ENCODE measurements around the gene CDKAL1.
"Not testable (repeated sequence)": the region's sequence is repeated elsewhere in the genome, so short reads cannot be mapped to it uniquely, and the experiment has no call there.

Gene CDKAL1

DNA sequence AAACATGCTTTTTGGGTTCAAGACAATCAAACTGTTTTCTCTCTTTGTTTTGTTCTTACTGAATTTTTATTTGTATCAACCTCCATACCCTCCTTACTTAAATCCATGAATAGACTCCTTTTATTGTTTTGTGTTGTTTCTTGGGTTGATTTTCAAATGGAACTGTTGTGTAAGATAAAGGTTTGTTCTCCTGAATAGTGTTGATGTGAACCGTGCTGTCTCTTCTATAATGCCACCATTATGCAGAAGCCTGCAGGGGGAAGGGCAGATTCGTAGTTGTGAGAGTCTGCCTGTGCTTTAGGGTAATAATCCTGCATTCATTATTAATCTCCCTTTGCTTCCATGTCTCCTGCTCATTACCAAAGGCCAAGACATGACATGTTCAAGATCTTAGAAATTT lies 105.9 kb downstream of the CDKAL1 start:
- no peaks in the 10 kb centered on the region for H3K36me3 ChIP-seq
- no peak overlapping the region for H3K4me3 ChIP-seq (ENCODE audit: low read depth, low read length)
- no peaks in the 10 kb centered on the region for H3K4me1 ChIP-seq
- no peaks in the 10 kb centered on the region for H3K9me3 ChIP-seq
- H3K27me3 ChIP-seq: no peaks in the 10 kb centered on the region
- no peak for DNase-seq
- TF ChIP-seq, protein P1, sequence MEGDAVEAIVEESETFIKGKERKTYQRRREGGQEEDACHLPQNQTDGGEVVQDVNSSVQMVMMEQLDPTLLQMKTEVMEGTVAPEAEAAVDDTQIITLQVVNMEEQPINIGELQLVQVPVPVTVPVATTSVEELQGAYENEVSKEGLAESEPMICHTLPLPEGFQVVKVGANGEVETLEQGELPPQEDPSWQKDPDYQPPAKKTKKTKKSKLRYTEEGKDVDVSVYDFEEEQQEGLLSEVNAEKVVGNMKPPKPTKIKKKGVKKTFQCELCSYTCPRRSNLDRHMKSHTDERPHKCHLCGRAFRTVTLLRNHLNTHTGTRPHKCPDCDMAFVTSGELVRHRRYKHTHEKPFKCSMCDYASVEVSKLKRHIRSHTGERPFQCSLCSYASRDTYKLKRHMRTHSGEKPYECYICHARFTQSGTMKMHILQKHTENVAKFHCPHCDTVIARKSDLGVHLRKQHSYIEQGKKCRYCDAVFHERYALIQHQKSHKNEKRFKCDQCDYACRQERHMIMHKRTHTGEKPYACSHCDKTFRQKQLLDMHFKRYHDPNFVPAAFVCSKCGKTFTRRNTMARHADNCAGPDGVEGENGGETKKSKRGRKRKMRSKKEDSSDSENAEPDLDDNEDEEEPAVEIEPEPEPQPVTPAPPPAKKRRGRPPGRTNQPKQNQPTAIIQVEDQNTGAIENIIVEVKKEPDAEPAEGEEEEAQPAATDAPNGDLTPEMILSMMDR (IDR thresholded peaks at IDR 0.05; ENCODE audit: low read depth, low read length): no peak

DNA sequence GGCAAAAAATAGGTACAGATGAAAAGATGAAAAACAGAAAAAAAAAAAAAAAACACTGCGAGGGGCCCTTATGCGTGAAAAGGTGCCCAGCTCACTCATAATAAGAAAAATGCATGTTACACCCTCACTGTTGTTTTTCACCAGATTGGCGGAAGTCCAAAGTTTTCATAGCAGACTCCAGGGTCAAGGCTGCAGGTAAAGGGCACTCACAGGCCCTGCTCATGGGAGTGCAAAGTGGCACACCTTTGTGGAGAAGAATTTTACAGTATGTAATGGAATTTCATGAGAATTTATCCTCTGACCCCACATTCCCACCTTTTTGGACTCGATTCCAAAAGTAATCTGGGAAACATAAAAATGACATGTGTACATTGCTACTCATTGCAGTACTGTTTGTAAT lies 108.2 kb downstream of the CDKAL1 start:
- TF ChIP-seq, protein P1 (IDR thresholded peaks at IDR 0.05; ENCODE audit: low read depth, low read length): no peak
- H3K9me3 ChIP-seq: no peaks in the 10 kb centered on the region

DNA sequence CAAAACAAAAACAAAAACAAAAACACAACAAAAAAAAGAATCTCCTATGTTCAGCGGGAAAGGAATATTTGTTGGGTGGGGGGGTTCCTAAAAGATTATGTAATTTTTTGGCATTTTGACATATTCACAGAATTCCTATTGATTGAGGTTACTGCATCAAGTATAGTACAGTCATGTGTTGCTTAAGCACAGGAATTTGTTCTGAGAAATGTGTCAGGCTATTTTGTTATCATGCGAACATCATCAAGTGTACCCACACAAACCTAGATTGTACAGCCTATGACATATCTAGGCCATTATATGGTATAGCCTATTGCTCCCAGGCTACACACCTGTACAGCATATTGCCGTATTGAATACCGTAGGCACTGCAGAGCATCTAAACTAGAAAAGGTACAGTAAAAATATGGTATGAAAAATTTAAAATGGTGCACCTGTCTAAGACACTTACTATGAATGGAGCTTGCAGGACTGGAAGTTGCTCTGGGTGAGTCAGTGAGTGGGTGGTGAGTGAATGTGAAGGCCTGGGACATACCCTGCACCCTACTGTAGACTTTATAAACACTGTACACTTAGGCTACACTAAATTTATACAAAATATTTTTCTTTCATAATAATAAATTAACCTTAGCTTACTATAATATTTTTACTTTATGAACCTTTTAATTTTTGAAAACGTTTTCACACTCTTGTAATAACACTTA lies 110.6 kb downstream of the CDKAL1 start:
- no peaks in the 10 kb centered on the region for H3K27me3 ChIP-seq
- TF ChIP-seq, protein P1 (IDR thresholded peaks at IDR 0.05; ENCODE audit: low read depth, low read length): no peak
- H3K4me1 ChIP-seq: no peaks in the 10 kb centered on the region
- H3K9me3 ChIP-seq: no peaks in the 10 kb centered on the region
- H3K36me3 ChIP-seq: peaks cover under 1% of the 10 kb centered on the region; the same call in 1 of the 2 replicates
- no peak overlapping the region for H3K4me3 ChIP-seq (ENCODE audit: low read depth, low read length)
- DNase-seq: no peak

More for the DNA sequence above, 108.2 kb downstream of the CDKAL1 start:
- H3K4me3 ChIP-seq (ENCODE audit: low read depth, low read length): no peak overlapping the region
- no peaks in the 10 kb centered on the region for H3K27me3 ChIP-seq
- H3K4me1 ChIP-seq: no peaks in the 10 kb centered on the region
- no peak for DNase-seq
- H3K36me3 ChIP-seq: no peaks in the 10 kb centered on the region

DNA sequence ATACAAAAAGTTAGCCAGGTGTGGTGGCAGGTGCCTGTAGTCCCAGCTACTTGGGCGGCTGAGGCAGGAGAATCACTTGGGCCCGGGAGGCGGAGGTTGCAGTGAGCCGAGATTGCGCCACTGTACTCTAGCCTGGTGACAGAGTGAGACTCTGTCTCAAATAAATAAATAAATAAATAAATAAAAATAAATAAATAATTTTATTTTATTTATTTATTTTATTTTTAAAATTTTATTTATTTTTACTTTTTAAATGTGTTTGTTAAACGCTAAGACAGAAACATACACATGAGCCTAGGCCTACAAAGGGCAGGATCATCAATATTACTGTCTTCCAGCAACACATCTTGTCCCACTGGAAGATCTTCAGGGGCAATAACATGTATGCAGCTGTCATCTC lies 111.3 kb downstream of the CDKAL1 start:
- not testable (repeated sequence) for DNase-seq; H3K9me3 ChIP-seq; H3K27me3 ChIP-seq; H3K4me3 ChIP-seq (ENCODE audit: low read depth, low read length); H3K36me3 ChIP-seq; H3K4me1 ChIP-seq

DNA sequence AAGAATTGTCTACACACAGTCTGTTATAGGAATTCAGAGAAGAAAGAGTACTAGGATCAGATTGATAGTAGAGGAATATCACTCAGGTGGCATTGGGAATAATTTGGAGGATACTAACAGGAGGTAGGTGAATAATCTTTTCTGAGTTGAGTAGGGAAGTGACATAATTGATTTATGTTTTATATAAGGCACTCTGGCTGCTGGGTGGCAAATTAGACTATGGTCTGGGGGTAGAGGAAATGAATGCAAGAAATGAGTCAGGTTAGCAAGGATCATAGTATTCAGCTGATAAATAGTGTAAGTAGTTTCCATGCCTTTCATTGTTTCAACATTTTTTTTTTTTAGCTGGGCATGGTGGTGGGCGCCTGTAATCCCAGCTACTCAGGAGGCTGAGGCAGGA lies 113.3 kb downstream of the CDKAL1 start:
- H3K27me3 ChIP-seq: no peaks in the 10 kb centered on the region
- no peak overlapping the region for H3K4me3 ChIP-seq (ENCODE audit: low read depth, low read length)
- H3K36me3 ChIP-seq: peaks cover 3% of the 10 kb centered on the region; the same call in 1 of the 2 replicates
- TF ChIP-seq, protein P1 (IDR thresholded peaks at IDR 0.05; ENCODE audit: low read depth, low read length): no peak
- DNase-seq: no peak
- H3K4me1 ChIP-seq: no peaks in the 10 kb centered on the region
- H3K9me3 ChIP-seq: no peaks in the 10 kb centered on the region

DNA sequence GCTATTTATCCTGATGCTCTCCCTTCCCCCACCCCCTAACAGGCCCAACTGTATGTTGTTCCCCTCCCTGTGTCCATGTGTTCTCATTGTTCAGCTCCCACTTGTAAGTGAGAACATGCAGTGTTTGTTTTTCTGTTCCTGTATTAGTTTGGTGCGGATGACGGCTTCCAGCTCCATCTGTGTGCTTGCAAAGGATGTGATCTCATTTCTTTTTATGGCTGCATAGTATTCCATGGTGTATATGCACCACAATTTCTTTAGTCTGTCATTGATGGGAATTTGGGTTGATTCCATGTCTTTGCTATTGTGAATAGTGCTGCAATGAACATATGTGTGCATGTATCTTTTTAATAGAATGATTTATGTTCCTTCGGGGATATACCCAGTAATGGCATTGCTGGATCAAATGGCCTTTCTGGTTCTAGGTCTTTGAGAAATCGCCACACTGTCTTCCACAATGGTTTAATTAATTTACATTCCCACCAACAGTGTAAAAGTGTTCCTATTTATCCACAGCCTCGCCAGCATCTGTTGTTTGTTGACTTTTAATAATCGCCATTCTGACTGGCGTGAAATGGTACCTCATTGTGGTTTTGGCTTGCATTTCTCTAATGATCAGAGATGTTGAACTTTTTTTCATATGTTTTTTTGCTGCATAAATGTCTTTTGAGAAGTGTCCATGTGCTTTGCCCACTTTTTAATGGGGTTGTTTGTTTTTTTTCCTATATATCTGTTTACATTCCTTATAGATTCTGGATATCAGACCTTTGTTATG lies 115.6 kb downstream of the CDKAL1 start:
- not testable (repeated sequence) for H3K4me1 ChIP-seq

More for the DNA sequence above, 115.6 kb downstream of the CDKAL1 start:
- H3K9me3 ChIP-seq; H3K27me3 ChIP-seq; H3K36me3 ChIP-seq; DNase-seq; H3K4me3 ChIP-seq (ENCODE audit: low read depth, low read length): not testable (repeated sequence)

Measured in BE2C (cell line).